GM21529 (cell line): ENCODE data around the gene SLC35C1.
A peak's percentile ranks its signal among the peaks of the same experiment; 100 is the strongest.

Experiments used
- ATAC-seq: cut with Tn5 transposase; IDR thresholded peaks from one replicate; pipeline ENCODE4 v1.9.1; 2021; ENCODE audit not compliant: unreplicated experiment

The SLC35C1 gene

GRCh38 chr11:45804761-45805304 is at the start of gene SLC35C1:
SLC35C1 (plus strand) TSS chr11:45805149; CDS start chr11:45805802, 653 bp downstream.
- ATAC-seq = peak; percentile 92

GRCh38 chr11:45755281-45755859 is 49.6 kb upstream of the SLC35C1 start:
- no peak for ATAC-seq

GRCh38 chr11:45756384-45757010 is 48.5 kb upstream of the SLC35C1 start:
- ATAC-seq = no peak

GRCh38 chr11:45757672-45758071 is 47.3 kb upstream of the SLC35C1 start:
- ATAC-seq = no peak

- no peak for ATAC-seq
Measured at GRCh38 chr11:45761659-45762058, 43.3 kb upstream of the SLC35C1 start.

GRCh38 chr11:45765107-45765668 is 39.8 kb upstream of the SLC35C1 start:
- ATAC-seq = no peak

DNA sequence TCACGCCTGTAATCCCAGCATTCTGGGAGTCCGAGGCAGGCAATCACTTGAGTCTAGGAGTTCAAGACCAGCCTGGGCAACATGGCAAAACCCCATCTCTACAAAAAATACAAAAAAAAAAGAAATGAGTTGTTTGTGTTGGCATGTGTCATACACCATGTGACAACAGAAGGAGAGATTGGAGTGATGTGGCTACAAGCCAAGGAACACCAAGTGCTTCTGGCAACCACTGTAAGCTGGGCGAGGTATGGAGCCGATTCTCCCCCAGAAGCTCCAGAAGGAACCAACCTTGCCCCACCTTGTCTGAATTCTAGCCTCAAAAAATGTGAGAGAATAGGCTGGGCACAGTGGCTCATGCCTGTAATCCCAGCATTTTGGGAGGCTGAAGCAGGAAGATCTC is 39.1 kb upstream of the SLC35C1 start:
- no peak for ATAC-seq

- ATAC-seq = no peak
Measured at GRCh38 chr11:45766469-45766868, 38.5 kb upstream of the SLC35C1 start.

DNA sequence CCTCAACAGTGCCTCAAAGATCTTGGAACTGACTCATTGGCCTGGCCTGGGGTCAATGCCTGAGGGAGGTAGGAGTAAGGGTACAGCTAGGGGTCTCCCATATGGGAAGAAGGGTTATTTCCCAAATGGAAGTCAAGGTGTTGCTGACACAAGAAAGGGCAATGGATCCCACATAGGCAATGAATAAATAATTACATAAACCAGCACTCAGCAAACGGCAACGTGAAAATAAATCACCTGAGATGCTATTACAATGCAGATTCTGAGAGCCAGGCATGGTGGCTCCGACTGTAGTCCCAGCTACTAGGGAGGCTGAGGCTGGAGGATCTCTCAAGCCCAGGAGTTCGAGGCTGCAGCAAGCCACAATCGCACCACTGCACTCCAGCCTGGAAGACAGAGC is 36.5 kb upstream of the SLC35C1 start:
- ATAC-seq = no peak

- ATAC-seq = no peak
Measured at GRCh38 chr11:45769960-45770359, 35.0 kb upstream of the SLC35C1 start.

DNA sequence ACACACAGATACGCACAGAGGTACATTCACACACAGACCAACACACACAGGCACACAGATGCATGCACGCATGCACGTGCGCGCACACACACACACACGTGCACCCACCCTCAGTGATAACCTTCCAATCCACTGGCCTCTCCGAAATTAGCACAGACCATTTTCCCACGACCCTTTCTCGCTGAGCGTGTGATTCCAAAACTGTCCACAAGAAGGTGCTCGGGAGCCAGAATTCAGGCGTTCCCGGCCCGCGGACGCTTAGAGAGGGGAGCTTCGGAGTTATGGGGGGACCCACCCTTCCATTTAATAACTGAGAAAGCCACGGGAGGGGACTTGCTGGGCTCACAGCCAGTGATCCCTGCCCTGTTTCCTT is 33.8 kb upstream of the SLC35C1 start:
- peak; percentile 44 for ATAC-seq

DNA sequence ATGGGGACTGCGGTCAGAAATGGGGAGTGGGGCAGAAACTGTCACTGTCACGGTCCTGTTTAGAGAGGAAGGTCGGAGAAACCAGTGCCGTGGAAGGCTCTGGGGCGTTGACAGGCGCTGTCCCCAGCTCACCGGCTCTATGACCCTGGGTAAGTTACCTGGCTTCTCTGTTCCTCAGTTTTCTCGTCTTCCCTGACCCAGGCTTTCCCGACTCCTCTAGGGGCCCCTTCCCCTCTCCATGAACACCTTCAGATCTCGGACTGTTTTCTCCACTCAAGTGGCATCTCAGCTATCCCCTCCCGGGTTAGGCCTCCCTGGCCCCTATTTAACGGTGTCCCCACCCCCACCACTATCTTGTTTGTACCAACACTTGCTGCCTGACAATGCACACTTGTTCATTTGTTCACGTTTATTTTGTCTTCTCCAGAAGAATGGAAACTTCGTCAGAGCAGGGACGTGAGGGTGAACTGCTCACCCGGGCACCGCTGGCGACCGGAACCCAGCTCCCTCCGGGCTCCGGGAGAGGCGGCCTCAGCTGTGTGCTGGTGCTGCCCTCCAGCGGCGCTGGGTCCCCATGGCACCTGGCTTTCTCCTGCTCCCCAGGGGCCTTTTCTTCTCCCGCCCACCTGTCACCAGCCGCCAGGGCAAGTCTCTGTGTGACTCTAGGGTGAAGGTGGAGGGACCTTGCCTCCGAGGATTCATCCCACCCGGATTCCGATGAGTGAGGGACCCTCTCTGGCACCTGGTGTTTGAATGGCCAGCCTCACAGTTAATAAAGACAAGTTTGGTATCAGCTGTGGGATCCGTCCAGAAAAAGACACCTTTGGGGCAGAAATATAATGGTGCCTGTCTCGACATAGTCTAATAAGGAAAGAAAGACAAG is 33.1 kb upstream of the SLC35C1 start:
- peak; percentile 85 for ATAC-seq

- peak; percentile 17 for ATAC-seq
Measured at GRCh38 chr11:45772449-45772774, 32.5 kb upstream of the SLC35C1 start.

GRCh38 chr11:45772986-45773785 is 31.8 kb upstream of the SLC35C1 start:
- no peak for ATAC-seq

DNA sequence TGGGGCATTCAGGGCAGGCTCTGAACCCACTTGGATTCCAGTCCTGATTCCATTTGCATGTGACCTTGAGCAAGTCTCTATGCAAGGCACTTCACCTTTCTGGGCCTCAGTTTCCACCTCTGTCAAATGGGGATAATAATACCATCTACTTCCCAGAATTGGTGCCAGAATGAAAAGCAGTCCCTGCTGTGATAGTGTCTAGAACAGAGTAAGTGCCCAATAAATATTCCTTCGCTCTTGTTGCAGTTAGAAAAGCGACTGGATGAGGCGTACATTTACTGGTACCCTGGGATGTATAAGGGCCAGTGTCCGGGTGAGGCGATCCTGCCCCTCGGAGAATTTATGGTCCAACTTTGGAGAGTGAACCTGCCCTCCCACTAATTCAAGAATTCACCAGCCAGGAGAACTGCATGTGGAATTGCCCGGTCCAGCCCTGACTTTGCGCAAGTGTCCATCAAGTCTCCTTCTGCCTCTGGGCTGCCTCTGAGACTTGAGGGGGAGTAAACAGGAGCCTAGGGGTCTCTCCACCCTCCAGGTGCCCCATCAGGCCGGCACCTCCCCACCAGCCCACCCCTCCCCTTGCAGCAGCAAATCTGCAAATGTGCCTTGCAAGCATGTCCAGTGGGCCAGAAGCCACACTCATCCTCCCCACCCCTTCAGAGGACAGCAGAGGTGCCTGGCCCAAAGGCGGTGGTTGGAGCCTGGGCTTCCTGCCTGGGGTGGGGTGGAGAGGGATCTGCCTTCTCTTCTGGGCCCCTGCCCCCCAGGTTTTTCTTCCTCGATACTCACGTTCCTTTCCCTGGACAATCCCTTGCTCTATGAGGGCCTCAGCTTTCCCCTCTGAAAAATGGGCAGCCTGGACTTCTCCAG is 30.9 kb upstream of the SLC35C1 start:
- ATAC-seq = no peak

- ATAC-seq = no peak
Measured at GRCh38 chr11:45774786-45775185, 30.2 kb upstream of the SLC35C1 start.

- ATAC-seq = no peak
Measured at GRCh38 chr11:45777127-45777969, 27.6 kb upstream of the SLC35C1 start.

DNA sequence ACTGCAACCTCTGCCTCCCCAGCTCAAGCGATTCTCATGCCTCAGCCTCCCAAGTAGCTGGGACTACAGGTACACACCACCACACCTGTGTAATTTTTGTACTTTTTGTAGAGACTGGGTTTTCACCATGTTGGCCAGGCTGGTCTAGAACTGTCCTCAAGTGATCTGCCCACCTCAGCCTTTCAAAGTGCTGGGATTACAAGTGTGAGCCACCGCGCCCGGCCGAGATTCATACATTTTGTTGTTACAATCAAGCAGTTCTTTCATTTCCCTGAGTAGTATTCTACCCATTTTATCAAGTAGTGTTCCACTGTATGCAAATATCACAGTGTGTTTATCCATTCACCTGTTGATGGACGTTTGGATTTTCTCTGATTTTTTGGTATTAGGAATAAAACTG is 26.6 kb upstream of the SLC35C1 start:
- no peak for ATAC-seq

GRCh38 chr11:45779602-45780001 is 25.3 kb upstream of the SLC35C1 start:
- no peak for ATAC-seq
